ENCODE results near the gene ZNF277.

Gene ZNF277

DNA sequence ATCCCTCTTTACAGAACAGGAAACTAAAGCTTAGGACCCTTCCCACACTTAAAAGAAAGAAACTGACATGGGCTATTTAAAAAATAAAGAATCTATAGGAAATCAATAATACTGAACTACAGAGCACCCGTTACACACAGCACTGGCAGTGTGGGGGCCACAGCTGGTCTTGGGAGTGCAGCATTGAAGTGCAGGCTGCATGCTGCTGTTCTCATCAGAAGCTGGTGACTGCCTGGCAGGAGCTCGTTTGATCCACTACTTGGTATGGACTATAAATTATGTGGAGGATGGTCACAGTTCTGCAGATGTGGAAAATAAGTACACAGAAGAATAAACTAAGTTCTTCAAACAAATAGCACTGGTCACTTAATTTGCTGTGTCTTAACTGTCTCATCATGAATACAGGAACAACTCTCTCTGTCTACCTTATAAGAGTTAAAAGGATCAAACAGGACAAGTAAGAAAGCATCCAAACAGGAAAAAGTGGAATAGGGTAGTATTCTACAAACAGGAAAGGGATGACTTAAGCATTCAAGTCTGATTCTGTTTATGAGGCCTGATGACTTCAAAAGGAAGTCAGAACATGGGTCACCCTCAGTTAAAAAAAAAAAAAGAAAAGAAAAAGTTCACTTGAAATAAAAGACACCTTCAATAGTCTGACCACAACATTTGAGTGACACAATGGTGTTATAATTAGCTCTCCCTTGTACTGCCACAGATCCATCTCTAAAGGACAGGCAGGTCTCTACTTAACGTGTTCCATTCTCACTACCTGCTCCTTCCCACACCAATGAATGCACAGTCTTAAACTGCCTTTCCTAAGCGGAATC, 21.3 kb upstream of the ZNF277 start:
- DNase-seq (ENCODE audit: low spot score), result no peak

- no peak for DNase-seq (ENCODE audit: low spot score)
These were observed 20.2 kb upstream of the ZNF277 start for GRCh38 chr7:112186300-112186699.

DNA sequence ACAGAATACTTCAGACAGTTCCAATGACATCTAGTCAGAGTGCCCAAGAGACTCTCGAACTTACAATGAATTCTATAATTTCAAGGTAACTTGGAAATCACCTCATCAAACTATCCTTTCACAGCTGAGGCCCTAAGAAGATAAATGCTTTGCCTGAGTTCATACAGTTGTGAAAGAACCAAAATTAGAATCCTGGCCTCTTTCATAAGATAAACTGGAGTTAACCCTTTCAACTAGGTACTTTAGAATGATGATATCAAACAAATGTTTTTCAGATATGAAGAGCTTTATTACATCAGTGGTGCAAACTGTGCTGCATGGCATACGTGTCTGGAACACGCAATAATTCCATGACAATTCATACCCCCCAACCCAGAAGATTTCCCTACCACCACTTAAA, 18.2 kb upstream of the ZNF277 start:
- DNase-seq (ENCODE audit: low spot score), result no peak

DNA sequence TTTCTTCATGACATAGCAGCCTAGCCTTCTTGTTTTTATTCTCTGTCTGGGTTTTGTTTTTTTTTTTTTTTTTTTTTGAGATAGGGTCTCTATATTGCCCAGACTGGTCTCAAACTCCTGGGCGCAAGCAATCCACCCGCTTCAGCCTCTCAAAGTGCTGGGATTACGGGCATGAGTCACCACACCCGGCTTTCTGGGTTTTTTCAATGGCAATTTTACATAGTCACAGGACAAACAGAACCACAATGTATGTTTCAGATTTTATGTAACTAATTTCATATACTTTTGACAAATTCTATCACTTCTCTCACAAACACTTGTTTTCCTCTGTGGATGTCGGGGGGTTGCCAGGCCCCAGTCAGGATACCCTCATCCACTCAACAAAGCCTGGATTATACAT, 16.8 kb upstream of the ZNF277 start:
- no peak for DNase-seq (ENCODE audit: low spot score)

DNA sequence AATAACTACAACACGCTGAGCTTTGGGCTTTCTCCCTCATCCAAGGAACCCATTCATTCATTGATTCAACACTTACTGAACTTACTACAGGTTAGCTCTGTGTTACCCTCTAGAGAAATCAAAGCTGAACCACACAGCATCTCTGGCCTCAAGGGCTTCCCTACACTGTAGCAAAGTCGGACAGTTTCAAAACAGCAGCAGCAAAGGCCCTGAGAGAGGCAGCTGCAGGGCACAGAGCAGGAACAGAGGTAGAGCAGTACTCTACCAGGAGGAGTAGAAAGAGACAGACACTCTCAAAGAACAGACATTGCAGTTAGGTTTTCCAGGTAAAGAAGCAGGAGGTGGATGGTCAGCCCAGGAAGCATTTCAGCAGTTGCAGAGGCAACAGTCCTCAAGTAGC, 16.4 kb upstream of the ZNF277 start:
- DNase-seq (ENCODE audit: low spot score), result no peak

DNA sequence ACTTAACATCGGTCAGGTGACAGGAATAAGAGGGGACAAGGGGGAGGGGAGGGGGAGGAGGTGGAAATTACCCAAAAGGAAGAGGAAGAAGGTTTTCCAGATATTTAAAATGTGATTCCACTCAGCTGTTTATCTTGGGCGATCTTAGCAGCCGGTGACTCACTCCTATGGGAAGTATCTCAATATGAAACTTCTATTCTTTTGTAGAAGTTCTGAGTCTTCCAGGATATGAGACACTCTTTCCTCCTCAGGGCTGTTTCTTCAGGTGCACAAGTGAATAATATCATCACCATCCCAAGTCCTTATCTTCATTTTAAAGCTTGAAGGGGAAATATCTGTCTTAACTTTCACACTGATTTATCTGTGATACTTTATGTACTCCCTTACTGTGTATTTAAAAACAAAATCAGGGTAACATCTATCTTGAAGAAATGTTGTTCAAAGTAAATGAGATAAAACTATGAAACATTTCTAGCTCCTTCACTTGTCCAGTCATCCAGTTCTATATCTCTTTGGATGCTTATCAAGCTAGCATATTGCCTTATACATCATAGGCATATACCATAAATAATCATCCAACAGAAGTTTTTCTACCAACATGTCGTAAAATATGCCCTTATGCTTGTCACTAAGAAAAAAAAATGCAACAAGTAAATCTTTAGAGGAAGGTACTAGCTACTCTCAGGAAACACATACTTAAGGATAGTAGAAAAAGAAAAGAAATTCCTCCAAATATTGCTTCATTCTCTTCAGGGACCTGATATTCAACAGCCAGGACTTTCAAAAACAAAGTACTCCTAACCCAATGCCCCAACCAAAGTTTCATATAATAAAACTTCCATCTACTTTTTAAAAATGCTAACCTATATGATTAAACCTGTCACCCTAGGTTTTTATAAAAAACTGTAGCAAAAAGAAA, 14.0 kb upstream of the ZNF277 start:
- no peak for DNase-seq (ENCODE audit: low spot score)

DNA sequence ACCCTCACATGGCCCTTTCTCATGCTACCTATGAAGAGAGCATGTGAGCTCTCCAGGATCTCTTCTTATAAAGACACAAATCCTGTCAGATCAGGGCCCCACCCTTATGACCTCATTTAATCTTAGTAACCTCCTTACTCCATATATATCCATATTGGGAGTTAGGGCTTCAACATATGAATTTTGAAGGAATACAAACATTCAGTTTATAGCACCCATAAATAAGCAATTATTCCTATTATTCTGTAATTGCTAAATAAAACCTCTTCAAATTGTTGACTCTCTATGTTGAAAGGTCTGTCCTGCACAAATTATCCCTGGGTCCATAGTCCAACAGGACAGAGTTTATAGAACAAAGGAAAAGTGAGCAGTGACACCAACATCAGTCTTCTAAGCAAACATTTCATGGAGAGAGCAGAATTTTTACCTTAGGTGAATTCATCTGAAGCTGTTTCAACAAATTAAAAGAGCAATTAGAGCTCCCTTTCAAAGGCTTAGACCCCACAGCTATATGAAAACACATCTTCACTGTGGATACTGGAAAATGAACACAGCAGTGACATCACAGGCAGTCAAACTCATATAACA, 12.5 kb upstream of the ZNF277 start:
- no peak for DNase-seq (ENCODE audit: low spot score)

DNA sequence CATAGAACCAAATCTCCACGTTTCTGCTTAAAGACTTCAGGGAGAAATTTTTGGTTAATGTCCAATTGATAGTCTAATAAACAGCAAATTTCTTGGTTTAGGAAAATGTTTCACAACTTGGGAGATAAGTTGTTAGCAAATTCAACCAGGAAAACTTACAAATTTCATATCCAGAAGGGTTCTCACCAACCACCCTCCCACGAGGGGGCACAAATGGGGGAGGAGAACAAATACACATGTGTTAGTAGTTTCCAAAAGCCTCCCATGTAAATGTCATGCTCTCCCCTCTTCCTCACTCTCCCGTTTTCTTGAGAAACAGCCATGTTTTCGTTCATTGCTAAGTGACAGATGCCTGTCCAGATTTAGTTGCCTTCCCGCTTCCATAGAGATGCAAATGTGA, 10.8 kb upstream of the ZNF277 start:
- DNase-seq (ENCODE audit: low spot score), result no peak

DNA sequence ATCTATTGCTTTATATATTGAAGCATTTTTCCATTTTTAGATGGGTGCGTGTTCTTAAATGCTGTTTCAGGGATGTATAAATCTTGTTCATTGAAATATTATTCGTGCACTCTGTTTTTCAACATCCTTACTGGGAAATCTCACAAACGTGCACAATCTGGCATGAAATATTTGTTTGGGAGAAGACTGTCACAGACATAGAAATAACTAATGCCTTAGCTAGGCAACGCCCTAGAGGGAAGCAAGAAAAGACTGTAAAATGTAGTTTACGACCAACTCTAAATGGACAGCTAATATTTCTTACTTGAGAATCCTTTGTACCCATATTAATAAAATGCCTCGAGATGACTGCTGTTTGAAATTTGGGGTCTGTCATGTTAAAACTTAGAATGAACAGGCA, 9.2 kb upstream of the ZNF277 start:
- DNase-seq (ENCODE audit: low spot score), result no peak

DNA sequence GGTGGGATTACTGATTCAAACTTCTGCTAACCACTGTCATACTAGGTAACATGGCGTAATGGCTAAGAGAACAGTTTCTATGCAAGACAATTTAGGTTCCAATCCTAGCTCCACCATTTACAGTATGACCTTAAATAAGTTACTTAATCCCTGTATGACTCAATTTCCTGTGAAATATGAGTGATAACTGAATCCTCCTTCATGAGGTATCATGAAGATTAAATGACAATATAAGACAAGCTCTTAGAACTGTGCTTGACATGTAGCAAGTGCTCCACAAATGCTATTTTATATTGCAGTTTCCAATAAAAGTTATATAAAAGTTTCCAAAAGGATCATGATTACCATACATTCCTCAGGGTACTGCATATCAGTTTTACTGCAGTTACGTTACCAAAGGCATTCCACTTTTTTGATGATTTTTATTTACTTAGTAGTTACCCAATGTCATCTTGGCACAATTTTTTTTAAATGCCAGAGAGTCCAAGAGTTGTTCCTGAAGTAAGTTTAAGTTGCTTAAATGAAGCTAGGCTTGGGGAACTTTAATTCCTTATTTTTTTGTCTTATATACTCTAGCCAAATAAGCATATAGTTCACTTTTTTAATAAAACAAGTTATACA, 7.3 kb upstream of the ZNF277 start:
- peak; percentile 46 for DNase-seq (ENCODE audit: low spot score)

GRCh38 chr7:112199672-112200071, 6.8 kb upstream of the ZNF277 start:
- no peak for DNase-seq (ENCODE audit: low spot score)

DNA sequence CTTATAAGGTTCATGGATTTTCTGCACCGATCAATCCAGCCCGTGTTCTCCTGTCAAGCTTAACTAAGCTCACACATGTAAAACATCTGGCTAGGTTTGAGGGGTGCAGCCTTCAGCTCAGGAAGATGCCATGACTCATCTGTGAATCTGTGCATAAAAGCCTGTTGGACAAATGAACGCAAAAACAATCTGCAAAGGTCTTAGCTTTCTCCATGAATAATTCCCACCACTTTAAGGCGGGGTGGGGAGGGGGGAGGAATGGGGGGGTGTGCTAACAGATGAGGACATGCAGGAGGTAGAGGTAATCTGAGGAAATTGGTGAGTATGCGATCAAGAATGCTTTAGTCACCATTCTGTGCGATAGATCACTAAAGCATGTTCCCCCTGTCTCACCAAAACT, 5.1 kb upstream of the ZNF277 start:
- DNase-seq (ENCODE audit: low spot score), result no peak

GRCh38 chr7:112201839-112202238, 4.7 kb upstream of the ZNF277 start:
- no peak for DNase-seq (ENCODE audit: low spot score)

- DNase-seq (ENCODE audit: low spot score), result no peak
These were observed 3.7 kb upstream of the ZNF277 start for GRCh38 chr7:112202816-112203215.

GRCh38 chr7:112203365-112203739, 3.1 kb upstream of the ZNF277 start:
- no peak for DNase-seq (ENCODE audit: low spot score)

- DNase-seq (ENCODE audit: low spot score), result no peak
These were observed 1.8 kb upstream of the ZNF277 start for GRCh38 chr7:112204499-112205342.

DNA sequence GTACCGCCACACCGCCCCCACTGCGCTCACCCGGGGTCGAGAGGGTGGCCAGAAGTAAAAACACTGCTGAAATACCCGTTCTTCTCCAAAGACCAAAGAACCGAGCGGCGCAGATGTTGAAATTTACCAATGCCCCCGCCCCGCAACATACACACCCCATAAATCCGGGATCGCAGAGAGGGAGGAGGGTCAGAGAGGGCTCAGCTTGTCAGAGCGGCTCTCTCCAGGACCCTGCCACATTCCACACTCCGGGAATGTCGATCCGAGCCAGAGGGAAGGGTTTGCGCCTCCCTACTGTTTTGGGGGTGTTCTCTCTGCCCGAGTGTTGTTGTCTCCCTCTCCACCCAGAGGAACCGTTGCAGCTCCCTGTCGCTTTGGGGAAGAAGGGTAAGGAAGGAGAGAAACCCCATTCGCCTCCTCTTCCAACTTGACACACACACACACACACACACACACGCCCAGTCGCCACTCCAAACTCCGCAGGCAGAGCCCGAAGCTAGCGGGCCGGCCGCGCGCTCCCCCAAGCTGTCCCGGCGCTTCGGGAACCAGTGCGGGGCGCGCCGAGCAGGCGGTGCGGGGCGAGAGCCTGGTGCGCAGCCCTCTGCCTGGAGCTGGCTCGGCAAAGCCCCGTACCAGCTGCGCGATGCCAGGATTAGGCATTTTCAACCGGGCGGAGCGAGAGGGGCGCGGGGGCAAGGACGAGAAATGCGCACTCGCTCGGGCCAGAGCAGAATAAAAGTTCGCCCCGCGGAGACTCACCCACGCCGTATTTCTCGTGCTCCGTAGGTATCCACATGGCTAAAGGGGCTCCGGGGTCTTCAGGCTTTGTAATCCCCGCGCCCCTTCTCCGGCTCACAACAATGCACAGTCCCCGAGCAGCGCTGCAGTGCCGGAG, 905 bp upstream of the ZNF277 start:
- DNase-seq (ENCODE audit: low spot score), result no peak

DNA sequence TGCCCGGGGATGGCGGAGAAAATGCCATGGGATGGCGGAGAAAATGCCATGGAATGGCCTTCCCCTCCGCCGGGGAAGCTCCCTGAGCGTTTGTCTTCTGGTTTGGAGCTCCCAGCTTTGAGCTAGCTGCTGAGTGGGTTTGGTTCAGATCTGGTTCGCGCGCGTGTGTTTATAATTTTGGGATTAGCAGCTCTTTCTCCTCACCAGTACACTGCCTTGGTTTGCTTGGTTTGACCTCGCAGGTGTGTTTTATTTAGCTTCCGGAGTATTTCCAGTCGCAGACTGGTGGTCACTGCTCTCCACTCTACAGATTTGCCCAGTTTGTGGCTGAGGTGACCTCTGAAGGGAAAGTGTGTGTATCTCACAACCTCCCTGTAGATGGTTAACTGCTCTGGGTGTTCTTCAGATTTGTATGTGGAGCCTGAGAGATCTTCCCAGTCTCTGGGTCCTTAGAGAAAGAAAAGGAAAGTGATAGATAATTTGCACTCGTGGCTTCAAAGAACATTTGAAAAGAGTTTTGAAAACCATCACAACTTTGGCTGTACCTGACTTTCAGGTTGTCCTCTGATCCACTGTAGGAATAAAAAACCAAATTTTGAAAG, 597 bp downstream of the ZNF277 start:
- DNase-seq (ENCODE audit: low spot score), result no peak

GRCh38 chr7:112207765-112208164, 1.3 kb downstream of the ZNF277 start:
- DNase-seq (ENCODE audit: low spot score), result no peak

DNA sequence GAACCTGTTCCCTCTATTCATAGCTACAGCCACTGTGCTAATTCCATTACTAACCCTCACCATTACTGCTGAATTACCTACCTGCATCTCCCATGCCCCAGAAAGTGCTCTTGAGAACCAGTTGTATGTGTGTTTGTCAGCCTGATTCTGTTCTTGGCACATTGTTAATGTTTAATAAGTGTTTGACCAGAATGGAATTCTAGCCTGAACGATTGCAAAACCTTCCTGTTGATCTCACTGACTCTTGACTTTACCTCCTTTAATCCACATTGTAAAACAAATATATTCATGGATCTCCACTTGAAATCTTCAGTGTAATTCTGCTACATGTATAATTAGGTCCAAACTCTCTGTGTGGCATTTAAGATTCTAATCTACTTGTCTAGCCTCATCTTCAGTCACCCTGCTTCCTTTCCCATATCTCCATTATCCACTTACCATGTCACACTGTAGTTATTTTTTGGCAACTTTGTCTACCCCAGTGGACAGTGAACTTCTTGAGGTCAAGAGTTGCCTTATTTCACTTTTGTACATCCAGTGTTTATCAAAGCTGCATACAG, 4.9 kb downstream of the ZNF277 start:
- no peak for DNase-seq (ENCODE audit: low spot score)
